ENCODE data around the gene RRAS.

Gene RRAS

DNA sequence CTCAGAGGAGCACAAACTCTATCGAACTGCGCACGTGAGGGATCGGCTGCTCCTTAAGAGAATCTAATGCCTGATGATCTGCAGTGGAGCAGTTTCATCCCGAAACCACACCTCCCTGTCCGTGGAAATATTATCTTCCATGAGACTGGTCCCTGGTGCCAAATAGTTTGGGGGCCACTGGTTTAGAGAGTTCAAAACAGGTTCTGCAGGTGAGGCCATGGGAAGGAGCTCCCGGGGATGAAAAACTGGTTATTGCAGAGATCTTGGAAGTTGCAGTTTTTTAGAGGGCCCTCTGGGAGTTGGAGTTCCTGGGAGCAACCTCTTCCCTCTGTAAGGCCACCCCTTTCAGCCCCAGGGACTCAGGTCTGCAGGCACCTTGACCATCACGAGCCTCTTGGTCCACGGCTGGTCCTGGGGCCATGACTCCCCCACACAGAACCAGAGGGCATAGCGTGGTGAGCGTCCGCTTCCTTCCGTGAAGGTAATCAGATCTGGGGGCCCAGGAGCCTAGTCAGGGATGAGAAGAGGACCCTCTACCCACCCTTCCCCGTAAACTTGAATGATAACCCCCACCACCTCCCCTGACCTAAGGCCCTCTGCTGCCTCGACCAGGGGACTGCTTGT lies 20.5 kb upstream of the RRAS start:
- Histone ChIP-seq H3K27me3 (ENCODE audit: control insufficient read depth, insufficient read depth, low read length) (no peaks in the 10 kb centered on the region), H3K9ac (ENCODE audit: low read length) (no peak overlapping the region), H3K9me3 (ENCODE audit: control insufficient read depth, insufficient read depth, low read depth, low read length) (peaks cover 8% of the 10 kb centered on the region), H3K36me3 (ENCODE audit: control insufficient read depth, insufficient read depth, low read length) (peaks cover 76% of the 10 kb centered on the region), H3K4me3 (ENCODE audit: low read depth, low read length) (no peak overlapping the region), H3K27ac (ENCODE audit: low read depth, low read length) (no peak overlapping the region), H3K4me1 (ENCODE audit: control insufficient read depth, insufficient read depth, low read length) (peaks cover 11% of the 10 kb centered on the region)

DNA sequence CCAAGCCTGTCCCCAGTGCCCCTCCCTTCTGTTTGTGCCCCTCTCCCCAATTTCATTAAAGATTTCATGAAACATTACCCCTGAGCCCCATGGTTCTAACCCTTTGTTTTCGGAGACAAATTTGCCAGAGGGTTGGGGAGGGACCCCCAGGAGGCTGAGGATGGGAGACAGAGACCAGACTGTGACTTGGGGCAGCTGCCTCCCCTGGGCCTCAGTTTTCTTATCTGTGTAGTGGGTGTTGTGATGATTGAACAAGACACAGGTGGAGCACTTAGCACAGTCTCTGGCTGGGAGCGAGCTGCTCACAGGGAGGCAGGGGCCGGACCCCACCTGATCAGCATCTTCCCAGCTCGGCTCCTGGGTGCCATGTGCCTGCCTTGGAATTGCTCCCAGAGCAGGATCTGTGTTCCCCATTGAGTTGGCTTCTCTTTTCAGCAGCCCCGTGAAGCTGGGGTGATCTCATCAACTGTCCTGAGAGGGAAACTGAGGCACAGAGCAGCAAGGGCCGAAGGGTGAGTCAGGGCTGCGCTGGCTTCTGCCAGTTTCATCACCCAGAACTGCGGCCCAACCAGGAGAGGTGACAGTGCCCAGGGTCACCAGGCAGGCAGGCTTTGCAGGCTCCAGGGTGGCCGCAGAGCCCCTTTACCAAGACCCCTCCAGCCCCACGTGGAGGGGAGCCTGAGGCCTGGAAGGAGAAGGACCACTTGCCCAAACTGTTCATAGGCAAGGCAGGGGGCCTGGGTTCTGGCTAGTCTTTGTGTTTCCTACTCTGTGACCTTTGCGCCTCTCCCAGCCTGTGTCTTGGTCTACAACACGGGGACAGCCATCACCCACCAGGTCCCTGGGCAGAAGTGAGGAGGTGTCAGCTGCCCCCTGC lies 18.9 kb upstream of the RRAS start:
- no peak overlapping the region for H3K9ac ChIP-seq (ENCODE audit: low read length)
- H3K4me3 ChIP-seq (ENCODE audit: low read depth, low read length) = no peak overlapping the region
- H3K27ac ChIP-seq (ENCODE audit: low read depth, low read length) = no peak overlapping the region
- H3K36me3 ChIP-seq (ENCODE audit: control insufficient read depth, insufficient read depth, low read length) = peaks cover 93% of the 10 kb centered on the region
- H3K4me1 ChIP-seq (ENCODE audit: control insufficient read depth, insufficient read depth, low read length) = peaks cover 9% of the 10 kb centered on the region
- H3K9me3 ChIP-seq (ENCODE audit: control insufficient read depth, insufficient read depth, low read depth, low read length) = peaks cover 8% of the 10 kb centered on the region
- no peaks in the 10 kb centered on the region for H3K27me3 ChIP-seq (ENCODE audit: control insufficient read depth, insufficient read depth, low read length)

- Histone ChIP-seq H3K27ac (ENCODE audit: low read depth, low read length) (no peak overlapping the region), H3K9me3 (ENCODE audit: control insufficient read depth, insufficient read depth, low read depth, low read length) (peaks cover 8% of the 10 kb centered on the region), H3K27me3 (ENCODE audit: control insufficient read depth, insufficient read depth, low read length) (no peaks in the 10 kb centered on the region), H3K36me3 (ENCODE audit: control insufficient read depth, insufficient read depth, low read length) (peaks cover 97% of the 10 kb centered on the region), H3K4me3 (ENCODE audit: low read depth, low read length) (no peak overlapping the region), H3K4me1 (ENCODE audit: control insufficient read depth, insufficient read depth, low read length) (peaks cover 9% of the 10 kb centered on the region), H3K9ac (ENCODE audit: low read length) (no peak overlapping the region)
Measured at GRCh38 chr19:49658139-49658517, 18.2 kb upstream of the RRAS start.

GRCh38 chr19:49657493-49658138 lies 17.7 kb upstream of the RRAS start:
- Histone ChIP-seq H3K4me1 (ENCODE audit: control insufficient read depth, insufficient read depth, low read length) (peaks cover 9% of the 10 kb centered on the region), H3K9ac (ENCODE audit: low read length) (no peak overlapping the region), H3K4me3 (ENCODE audit: low read depth, low read length) (no peak overlapping the region), H3K36me3 (ENCODE audit: control insufficient read depth, insufficient read depth, low read length) (peaks cover 96% of the 10 kb centered on the region), H3K27me3 (ENCODE audit: control insufficient read depth, insufficient read depth, low read length) (no peaks in the 10 kb centered on the region), H3K27ac (ENCODE audit: low read depth, low read length) (no peak overlapping the region), H3K9me3 (ENCODE audit: control insufficient read depth, insufficient read depth, low read depth, low read length) (peaks cover 8% of the 10 kb centered on the region)

- peaks cover 8% of the 10 kb centered on the region for H3K9me3 ChIP-seq (ENCODE audit: control insufficient read depth, insufficient read depth, low read depth, low read length)
- H3K9ac ChIP-seq (ENCODE audit: low read length) = no peak overlapping the region
- no peak overlapping the region for H3K27ac ChIP-seq (ENCODE audit: low read depth, low read length)
- peaks cover 9% of the 10 kb centered on the region for H3K4me1 ChIP-seq (ENCODE audit: control insufficient read depth, insufficient read depth, low read length)
- peaks cover 91% of the 10 kb centered on the region for H3K36me3 ChIP-seq (ENCODE audit: control insufficient read depth, insufficient read depth, low read length)
- H3K27me3 ChIP-seq (ENCODE audit: control insufficient read depth, insufficient read depth, low read length) = no peaks in the 10 kb centered on the region
- H3K4me3 ChIP-seq (ENCODE audit: low read depth, low read length) = no peak overlapping the region
Measured at GRCh38 chr19:49656456-49657109, 16.6 kb upstream of the RRAS start.

- H3K4me3 ChIP-seq (ENCODE audit: low read depth, low read length) = no peak overlapping the region
- no peaks in the 10 kb centered on the region for H3K27me3 ChIP-seq (ENCODE audit: control insufficient read depth, insufficient read depth, low read length)
- peaks cover 9% of the 10 kb centered on the region for H3K4me1 ChIP-seq (ENCODE audit: control insufficient read depth, insufficient read depth, low read length)
- no peak overlapping the region for H3K27ac ChIP-seq (ENCODE audit: low read depth, low read length)
- H3K9me3 ChIP-seq (ENCODE audit: control insufficient read depth, insufficient read depth, low read depth, low read length) = peaks cover 8% of the 10 kb centered on the region
- H3K9ac ChIP-seq (ENCODE audit: low read length) = no peak overlapping the region
- H3K36me3 ChIP-seq (ENCODE audit: control insufficient read depth, insufficient read depth, low read length) = peaks cover 89% of the 10 kb centered on the region
Measured at GRCh38 chr19:49655570-49656455, 15.9 kb upstream of the RRAS start.

- Histone ChIP-seq H3K9me3 (ENCODE audit: control insufficient read depth, insufficient read depth, low read depth, low read length) (no peaks in the 10 kb centered on the region), H3K27ac (ENCODE audit: low read depth, low read length) (no peak overlapping the region), H3K36me3 (ENCODE audit: control insufficient read depth, insufficient read depth, low read length) (peaks cover 88% of the 10 kb centered on the region), H3K27me3 (ENCODE audit: control insufficient read depth, insufficient read depth, low read length) (no peaks in the 10 kb centered on the region), H3K4me1 (ENCODE audit: control insufficient read depth, insufficient read depth, low read length) (peaks cover 9% of the 10 kb centered on the region), H3K9ac (ENCODE audit: low read length) (no peak overlapping the region), H3K4me3 (ENCODE audit: low read depth, low read length) (no peak overlapping the region)
Measured at GRCh38 chr19:49654581-49654980, 14.6 kb upstream of the RRAS start.

- H3K36me3 ChIP-seq (ENCODE audit: control insufficient read depth, insufficient read depth, low read length) = peaks cover 84% of the 10 kb centered on the region
- H3K4me3 ChIP-seq (ENCODE audit: low read depth, low read length) = no peak overlapping the region
- no peaks in the 10 kb centered on the region for H3K27me3 ChIP-seq (ENCODE audit: control insufficient read depth, insufficient read depth, low read length)
- H3K9ac ChIP-seq (ENCODE audit: low read length) = no peak overlapping the region
- H3K4me1 ChIP-seq (ENCODE audit: control insufficient read depth, insufficient read depth, low read length) = peaks cover 9% of the 10 kb centered on the region
- no peak overlapping the region for H3K27ac ChIP-seq (ENCODE audit: low read depth, low read length)
- H3K9me3 ChIP-seq (ENCODE audit: control insufficient read depth, insufficient read depth, low read depth, low read length) = no peaks in the 10 kb centered on the region
Measured at GRCh38 chr19:49653466-49653806, 13.5 kb upstream of the RRAS start.

DNA sequence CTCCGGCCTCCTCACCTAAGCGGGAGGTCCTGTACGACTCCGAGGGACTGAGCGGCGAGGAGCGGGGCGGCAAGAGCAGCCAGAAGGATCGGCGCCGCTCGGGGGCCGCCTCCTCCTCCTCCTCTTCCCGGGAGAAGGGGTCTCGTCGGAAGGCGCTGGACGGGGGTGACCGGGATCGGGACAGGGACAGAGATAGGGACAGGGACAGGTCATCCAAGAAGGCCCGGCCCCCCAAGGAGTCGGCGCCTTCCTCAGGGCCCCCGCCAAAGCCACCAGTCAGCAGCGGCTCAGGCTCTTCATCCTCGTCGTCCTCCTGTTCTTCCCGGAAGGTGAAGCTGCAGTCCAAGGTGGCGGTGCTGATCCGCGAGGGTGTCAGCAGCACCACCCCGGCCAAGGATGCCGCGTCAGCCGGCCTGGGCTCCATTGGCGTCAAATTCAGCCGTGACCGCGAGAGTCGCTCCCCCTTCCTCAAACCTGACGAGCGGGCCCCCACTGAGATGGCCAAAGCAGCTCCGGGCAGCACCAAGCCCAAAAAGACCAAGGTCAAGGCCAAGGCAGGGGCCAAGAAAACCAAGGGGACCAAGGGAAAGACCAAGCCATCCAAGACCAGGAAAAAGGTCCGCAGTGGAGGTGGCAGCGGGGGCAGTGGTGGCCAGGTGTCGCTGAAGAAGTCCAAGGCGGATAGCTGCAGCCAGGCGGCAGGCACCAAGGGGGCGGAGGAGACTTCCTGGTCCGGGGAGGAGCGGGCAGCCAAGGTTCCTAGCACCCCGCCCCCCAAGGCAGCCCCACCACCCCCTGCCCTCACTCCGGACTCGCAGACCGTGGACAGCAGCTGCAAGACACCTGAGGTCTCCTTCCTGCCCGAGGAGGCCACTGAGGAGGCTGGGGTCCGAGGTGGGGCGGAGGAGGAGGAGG lies 12.9 kb upstream of the RRAS start:
- Histone ChIP-seq H3K9me3 (ENCODE audit: control insufficient read depth, insufficient read depth, low read depth, low read length) (no peaks in the 10 kb centered on the region), H3K4me3 (ENCODE audit: low read depth, low read length) (no peak overlapping the region), H3K36me3 (ENCODE audit: control insufficient read depth, insufficient read depth, low read length) (peaks cover 83% of the 10 kb centered on the region), H3K9ac (ENCODE audit: low read length) (no peak overlapping the region), H3K27me3 (ENCODE audit: control insufficient read depth, insufficient read depth, low read length) (no peaks in the 10 kb centered on the region), H3K4me1 (ENCODE audit: control insufficient read depth, insufficient read depth, low read length) (peaks cover 9% of the 10 kb centered on the region), H3K27ac (ENCODE audit: low read depth, low read length) (no peak overlapping the region)

Measured in HUES6 (cell line).